Measurements from ENCODE around the gene SLC7A11.

The SLC7A11 gene

GRCh38 chr4:138209094-138209493 is 33.1 kb downstream of the SLC7A11 start:
- no peak for TF ChIP-seq ZNF274 (IDR thresholded peaks at IDR 0.05; ENCODE audit: low read depth, low read length)
- no peak overlapping the region for H3K4me3 ChIP-seq (ENCODE audit: low read length)

- TF ChIP-seq ZNF274 (IDR thresholded peaks at IDR 0.05; ENCODE audit: low read depth, low read length): no peak
- no peak overlapping the region for H3K4me3 ChIP-seq (ENCODE audit: low read length)
Measured at GRCh38 chr4:138205531-138206233, 36.5 kb downstream of the SLC7A11 start.

- no peak for TF ChIP-seq ZNF274 (IDR thresholded peaks at IDR 0.05; ENCODE audit: low read depth, low read length)
- H3K4me3 ChIP-seq (ENCODE audit: low read length): no peak overlapping the region
Measured at GRCh38 chr4:138204507-138204906, 37.6 kb downstream of the SLC7A11 start.

GRCh38 chr4:138202686-138203085 is 39.5 kb downstream of the SLC7A11 start:
- TF ChIP-seq ZNF274 (IDR thresholded peaks at IDR 0.05; ENCODE audit: low read depth, low read length): no peak
- no peak overlapping the region for H3K4me3 ChIP-seq (ENCODE audit: low read length)

GRCh38 chr4:138200236-138200590 is 41.9 kb downstream of the SLC7A11 start:
- no peak for TF ChIP-seq ZNF274 (IDR thresholded peaks at IDR 0.05; ENCODE audit: low read depth, low read length)
- H3K4me3 ChIP-seq (ENCODE audit: low read length): no peak overlapping the region

GRCh38 chr4:138199568-138200235 is 42.4 kb downstream of the SLC7A11 start:
- H3K4me3 ChIP-seq (ENCODE audit: low read length): peak overlapping the region; percentile 12; the same call in 1 of the 2 replicates
- no peak for TF ChIP-seq ZNF274 (IDR thresholded peaks at IDR 0.05; ENCODE audit: low read depth, low read length)

- H3K4me3 ChIP-seq (ENCODE audit: low read length): no peak overlapping the region
- TF ChIP-seq ZNF274 (IDR thresholded peaks at IDR 0.05; ENCODE audit: low read depth, low read length): no peak
Measured at GRCh38 chr4:138196153-138196552, 46.0 kb downstream of the SLC7A11 start.

- no peak for TF ChIP-seq ZNF274 (IDR thresholded peaks at IDR 0.05; ENCODE audit: low read depth, low read length)
- no peak overlapping the region for H3K4me3 ChIP-seq (ENCODE audit: low read length)
Measured at GRCh38 chr4:138193963-138194362, 48.2 kb downstream of the SLC7A11 start.

GRCh38 chr4:138192113-138192512 is 50.0 kb downstream of the SLC7A11 start:
- no peak overlapping the region for H3K4me3 ChIP-seq (ENCODE audit: low read length)
- TF ChIP-seq ZNF274 (IDR thresholded peaks at IDR 0.05; ENCODE audit: low read depth, low read length): no peak

GRCh38 chr4:138190452-138190858 is 51.7 kb downstream of the SLC7A11 start:
- TF ChIP-seq ZNF274 (IDR thresholded peaks at IDR 0.05; ENCODE audit: low read depth, low read length): no peak
- no peak overlapping the region; the same call in 1 of the 2 replicates for H3K4me3 ChIP-seq (ENCODE audit: low read length)

GRCh38 chr4:138189206-138189605 is 52.9 kb downstream of the SLC7A11 start:
- no peak for TF ChIP-seq ZNF274 (IDR thresholded peaks at IDR 0.05; ENCODE audit: low read depth, low read length)
- no peak overlapping the region for H3K4me3 ChIP-seq (ENCODE audit: low read length)

- no peak overlapping the region for H3K4me3 ChIP-seq (ENCODE audit: low read length)
- no peak for TF ChIP-seq ZNF274 (IDR thresholded peaks at IDR 0.05; ENCODE audit: low read depth, low read length)
Measured at GRCh38 chr4:138188406-138189084, 53.6 kb downstream of the SLC7A11 start.

- no peak for TF ChIP-seq ZNF274 (IDR thresholded peaks at IDR 0.05; ENCODE audit: low read depth, low read length)
- H3K4me3 ChIP-seq (ENCODE audit: low read length): no peak overlapping the region
Measured at GRCh38 chr4:138185859-138186645, 56.1 kb downstream of the SLC7A11 start.

- TF ChIP-seq ZNF274 (IDR thresholded peaks at IDR 0.05; ENCODE audit: low read depth, low read length): no peak
- no peak overlapping the region for H3K4me3 ChIP-seq (ENCODE audit: low read length)
Measured at GRCh38 chr4:138184886-138185285, 57.3 kb downstream of the SLC7A11 start.

Data from GM08714 (cell line).